Measurements from ENCODE around the gene KIAA1671.

The KIAA1671 gene

GRCh38 chr22:25014896-25015755 is 62.6 kb downstream of the KIAA1671 start:
- no peak for DNase-seq

- DNase-seq = no peak
Measured at GRCh38 chr22:25016311-25016710, 63.8 kb downstream of the KIAA1671 start.

GRCh38 chr22:25018009-25018408 is 65.5 kb downstream of the KIAA1671 start:
- DNase-seq = no peak

- DNase-seq = no peak
Measured at GRCh38 chr22:25019427-25020184, 67.1 kb downstream of the KIAA1671 start.

GRCh38 chr22:25021409-25021808 is 68.9 kb downstream of the KIAA1671 start:
- DNase-seq = no peak

GRCh38 chr22:25021976-25022711 is 69.6 kb downstream of the KIAA1671 start:
- DNase-seq = no peak

- no peak for DNase-seq
Measured at GRCh38 chr22:25023879-25024278, 71.4 kb downstream of the KIAA1671 start.

- no peak for DNase-seq
Measured at GRCh38 chr22:25024895-25025294, 72.4 kb downstream of the KIAA1671 start.

GRCh38 chr22:25025491-25026400 is 73.2 kb downstream of the KIAA1671 start:
- no peak for DNase-seq

GRCh38 chr22:25027043-25027906 is 74.8 kb downstream of the KIAA1671 start:
- DNase-seq = no peak

GRCh38 chr22:25027959-25028840 is 75.7 kb downstream of the KIAA1671 start:
- no peak for DNase-seq

GRCh38 chr22:25028841-25029141 is 76.3 kb downstream of the KIAA1671 start:
- no peak for DNase-seq

GRCh38 chr22:25029181-25029580 is 76.7 kb downstream of the KIAA1671 start:
- no peak for DNase-seq

GRCh38 chr22:25030636-25031035 is 78.1 kb downstream of the KIAA1671 start:
- DNase-seq = no peak

GRCh38 chr22:25032066-25032465 is 79.5 kb downstream of the KIAA1671 start:
- DNase-seq = no peak

- no peak for DNase-seq
Measured at GRCh38 chr22:25035715-25036114, 83.2 kb downstream of the KIAA1671 start.

- DNase-seq = no peak
Measured at GRCh38 chr22:25038239-25038638, 85.7 kb downstream of the KIAA1671 start.

GRCh38 chr22:25038771-25039170 is 86.3 kb downstream of the KIAA1671 start:
- DNase-seq = no peak

GRCh38 chr22:25039255-25039654 is 86.7 kb downstream of the KIAA1671 start:
- no peak for DNase-seq

GRCh38 chr22:25039754-25040153 is 87.2 kb downstream of the KIAA1671 start:
- no peak for DNase-seq

Measured in right kidney (tissue), 1 donor.